ENCODE data around the gene OLFM1.

DNA sequence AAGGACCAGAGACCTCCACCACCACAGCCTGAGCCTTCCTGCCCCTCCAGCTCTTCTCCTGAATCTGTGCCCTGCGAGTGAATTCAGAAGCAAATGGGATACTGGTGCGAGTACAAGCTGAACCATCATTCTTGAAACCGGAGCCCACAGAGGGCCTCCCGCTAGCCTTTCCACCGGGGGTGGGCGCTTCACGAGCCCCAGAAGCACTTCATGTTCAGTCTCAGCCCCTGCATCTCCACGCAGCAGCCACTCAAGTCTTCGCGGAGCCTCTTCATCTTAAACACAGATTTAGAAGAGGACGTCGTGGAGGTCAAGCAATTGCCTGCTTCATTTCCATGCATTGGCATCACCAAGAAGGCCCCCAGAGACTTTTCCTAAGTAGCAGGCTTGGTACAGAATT lies 26.0 kb upstream of the OLFM1 start:
- TF ChIP-seq, protein P1, sequence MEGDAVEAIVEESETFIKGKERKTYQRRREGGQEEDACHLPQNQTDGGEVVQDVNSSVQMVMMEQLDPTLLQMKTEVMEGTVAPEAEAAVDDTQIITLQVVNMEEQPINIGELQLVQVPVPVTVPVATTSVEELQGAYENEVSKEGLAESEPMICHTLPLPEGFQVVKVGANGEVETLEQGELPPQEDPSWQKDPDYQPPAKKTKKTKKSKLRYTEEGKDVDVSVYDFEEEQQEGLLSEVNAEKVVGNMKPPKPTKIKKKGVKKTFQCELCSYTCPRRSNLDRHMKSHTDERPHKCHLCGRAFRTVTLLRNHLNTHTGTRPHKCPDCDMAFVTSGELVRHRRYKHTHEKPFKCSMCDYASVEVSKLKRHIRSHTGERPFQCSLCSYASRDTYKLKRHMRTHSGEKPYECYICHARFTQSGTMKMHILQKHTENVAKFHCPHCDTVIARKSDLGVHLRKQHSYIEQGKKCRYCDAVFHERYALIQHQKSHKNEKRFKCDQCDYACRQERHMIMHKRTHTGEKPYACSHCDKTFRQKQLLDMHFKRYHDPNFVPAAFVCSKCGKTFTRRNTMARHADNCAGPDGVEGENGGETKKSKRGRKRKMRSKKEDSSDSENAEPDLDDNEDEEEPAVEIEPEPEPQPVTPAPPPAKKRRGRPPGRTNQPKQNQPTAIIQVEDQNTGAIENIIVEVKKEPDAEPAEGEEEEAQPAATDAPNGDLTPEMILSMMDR (IDR thresholded peaks at IDR 0.05; ENCODE audit: low read depth, low read length): no peak
- no peak for TF ChIP-seq EZH2phosphoT487 (IDR thresholded peaks at IDR 0.05; ENCODE audit: low read depth)
